DND-41 (cell line): Measurements from ENCODE around the gene NAMPT.
"Not testable (repeated sequence)": the region's sequence is repeated elsewhere in the genome, so short reads cannot be mapped to it uniquely, and the experiment has no call there.

ENCODE experiments used
- ATAC-seq: fragments of 200-7000 bp; cut with Tn5 transposase; 3 replicates; pipeline ENCODE4 v1.9.1; 2021; ENCODE audit warnings: low read depth; ENCODE audit not compliant: insufficient read depth
- DNase-seq: peaks from one replicate; pipeline ENCODE4 v3.0.0-alpha.2; 2020
- H2AFZ ChIP-seq: 2 replicates; pipeline ENCODE4 v1.6.0; 2012; ENCODE audit warnings: low read depth, low read length
- H3K27ac ChIP-seq: 2 replicates; pipeline ENCODE4 v1.5.1; 2012; ENCODE audit warnings: low read length, inconsistent platforms
- H3K27me3 ChIP-seq: fragments of 200-600 bp; sonication (generic); 2 replicates; pipeline ENCODE4 v1.6.0; 2012; ENCODE audit warnings: low read length, mild to moderate bottlenecking, inconsistent platforms; ENCODE audit not compliant: insufficient read depth, poor library complexity
- H3K36me3 ChIP-seq: 2 replicates; pipeline ENCODE4 v1.5.1; 2012; ENCODE audit warnings: low read length, inconsistent platforms; ENCODE audit not compliant: insufficient read depth
- H3K4me1 ChIP-seq: 2 replicates; pipeline ENCODE4 v1.5.1; 2012; ENCODE audit warnings: mild to moderate bottlenecking, low read length; ENCODE audit not compliant: insufficient read depth
- H3K4me2 ChIP-seq: 2 replicates; pipeline ENCODE4 v1.6.0; 2012; ENCODE audit warnings: mild to moderate bottlenecking, moderate library complexity, low read length, inconsistent platforms; ENCODE audit not compliant: insufficient read depth
- H3K4me3 ChIP-seq, 2 experiments: fragments of 200-600 bp in 1 of 2; shearing (Covaris generic) in 1 of 2; 2 replicates each; pipeline ENCODE4 v1.5.1; 2012 to 2016; ENCODE audit warnings: inconsistent platforms in 2 of 2, low read length in 2 of 2, mild to moderate bottlenecking in 2 of 2, low read depth in 1 of 2, moderate library complexity in 1 of 2
- H3K79me2 ChIP-seq: 2 replicates; pipeline ENCODE4 v1.6.0; 2012; ENCODE audit warnings: low read length, inconsistent platforms; ENCODE audit not compliant: insufficient read depth
- H3K9ac ChIP-seq: 2 replicates; pipeline ENCODE4 v1.6.0; 2012; ENCODE audit warnings: low read depth, mild to moderate bottlenecking, inconsistent platforms, low read length, moderate library complexity
- H3K9me3 ChIP-seq: 2 replicates; pipeline ENCODE4 v1.5.1; 2012; ENCODE audit warnings: low read length, moderate library complexity, mild to moderate bottlenecking, inconsistent platforms; ENCODE audit not compliant: insufficient read depth, severe bottlenecking
- H4K20me1 ChIP-seq: 2 replicates; pipeline ENCODE4 v1.6.0; 2012; ENCODE audit warnings: low read length; ENCODE audit not compliant: insufficient read depth
- CTCF ChIP-seq: IDR thresholded peaks from 2 replicates; pipeline ENCODE4 v1.5.1; 2012; ENCODE audit warnings: borderline replicate concordance, low read length, moderate library complexity, mild to moderate bottlenecking; ENCODE audit not compliant: poor library complexity, severe bottlenecking; ENCODE audit errors: extremely low read depth
- EZH2 ChIP-seq: IDR thresholded peaks from 3 replicates; pipeline ENCODE4 v1.6.1; 2012; ENCODE audit warnings: borderline replicate concordance, low read depth, mild to moderate bottlenecking, moderate library complexity, low read length, inconsistent platforms; ENCODE audit not compliant: severe bottlenecking

NAMPT gene

GRCh38 chr7:106326594-106327537 lies 42.1 kb upstream of the NAMPT start:
- H3K27ac ChIP-seq: no peak overlapping the region
- no peaks in the 10 kb centered on the region for H3K79me2 ChIP-seq
- no peak overlapping the region for H3K4me3 ChIP-seq
- H3K9ac ChIP-seq: no peak overlapping the region
- TF ChIP-seq EZH2: no peak
- TF ChIP-seq CTCF: no peak
- H3K9me3 ChIP-seq: no peaks in the 10 kb centered on the region
- ATAC-seq: no peak
- H3K36me3 ChIP-seq: no peaks in the 10 kb centered on the region
- H4K20me1 ChIP-seq: no peaks in the 10 kb centered on the region
- H3K4me1 ChIP-seq: no peaks in the 10 kb centered on the region
- DNase-seq: no peak
- peaks cover 14% of the 10 kb centered on the region for H3K27me3 ChIP-seq
- H2AFZ ChIP-seq: no peak overlapping the region
- H3K4me2 ChIP-seq: no peak overlapping the region

- not testable (repeated sequence) for H3K9ac ChIP-seq, H4K20me1 ChIP-seq, H3K27ac ChIP-seq, H3K27me3 ChIP-seq, H3K9me3 ChIP-seq, H3K4me2 ChIP-seq, DNase-seq, ATAC-seq, H3K36me3 ChIP-seq, H3K4me3 ChIP-seq, H3K4me1 ChIP-seq, H2AFZ ChIP-seq, H3K79me2 ChIP-seq
These were observed 39.7 kb upstream of the NAMPT start for GRCh38 chr7:106324509-106324908.

GRCh38 chr7:106320254-106320770 lies 35.5 kb upstream of the NAMPT start:
- not testable (repeated sequence) for H3K9ac ChIP-seq, H4K20me1 ChIP-seq, H3K4me1 ChIP-seq, H3K27me3 ChIP-seq, DNase-seq, H3K27ac ChIP-seq, H2AFZ ChIP-seq, H3K4me3 ChIP-seq, H3K36me3 ChIP-seq, H3K4me2 ChIP-seq, H3K9me3 ChIP-seq, ATAC-seq, H3K79me2 ChIP-seq

GRCh38 chr7:106318482-106318881 lies 33.7 kb upstream of the NAMPT start:
- no peaks in the 10 kb centered on the region for H4K20me1 ChIP-seq
- no peak overlapping the region for H3K4me2 ChIP-seq
- H3K27ac ChIP-seq: no peak overlapping the region
- no peak overlapping the region for H2AFZ ChIP-seq
- peaks cover 5% of the 10 kb centered on the region for H3K27me3 ChIP-seq
- no peaks in the 10 kb centered on the region for H3K4me1 ChIP-seq
- H3K9ac ChIP-seq: no peak overlapping the region
- no peak overlapping the region for H3K4me3 ChIP-seq
- no peak for TF ChIP-seq EZH2
- H3K79me2 ChIP-seq: no peaks in the 10 kb centered on the region
- no peak for DNase-seq
- no peaks in the 10 kb centered on the region for H3K9me3 ChIP-seq
- no peaks in the 10 kb centered on the region for H3K36me3 ChIP-seq
- ATAC-seq: no peak

GRCh38 chr7:106317971-106318370 lies 33.2 kb upstream of the NAMPT start:
- no peak overlapping the region for H3K27ac ChIP-seq
- H2AFZ ChIP-seq: no peak overlapping the region
- H3K27me3 ChIP-seq: peaks cover 5% of the 10 kb centered on the region
- no peaks in the 10 kb centered on the region for H3K79me2 ChIP-seq
- ATAC-seq (no peak), DNase-seq (no peak)
- H4K20me1 ChIP-seq: no peaks in the 10 kb centered on the region
- no peaks in the 10 kb centered on the region for H3K9me3 ChIP-seq
- no peak overlapping the region for H3K4me2 ChIP-seq
- H3K36me3 ChIP-seq: no peaks in the 10 kb centered on the region
- no peak overlapping the region for H3K9ac ChIP-seq
- H3K4me1 ChIP-seq: no peaks in the 10 kb centered on the region
- no peak overlapping the region for H3K4me3 ChIP-seq
- TF ChIP-seq CTCF (no peak), EZH2 (no peak)
